HG03460 (cell line): ENCODE results near the gene RNASE4.
A peak's percentile ranks its signal among the peaks of the same experiment; 100 is the strongest.
"Not testable (repeated sequence)": the region's sequence is repeated elsewhere in the genome, so short reads cannot be mapped to it uniquely, and the experiment has no call there.

ENCODE experiments used
- ATAC-seq: cut with Tn5 transposase; IDR thresholded peaks from one replicate; pipeline ENCODE4 v1.9.1; 2021; ENCODE audit not compliant: unreplicated experiment

RNASE4 gene, protein sequence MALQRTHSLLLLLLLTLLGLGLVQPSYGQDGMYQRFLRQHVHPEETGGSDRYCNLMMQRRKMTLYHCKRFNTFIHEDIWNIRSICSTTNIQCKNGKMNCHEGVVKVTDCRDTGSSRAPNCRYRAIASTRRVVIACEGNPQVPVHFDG

DNA sequence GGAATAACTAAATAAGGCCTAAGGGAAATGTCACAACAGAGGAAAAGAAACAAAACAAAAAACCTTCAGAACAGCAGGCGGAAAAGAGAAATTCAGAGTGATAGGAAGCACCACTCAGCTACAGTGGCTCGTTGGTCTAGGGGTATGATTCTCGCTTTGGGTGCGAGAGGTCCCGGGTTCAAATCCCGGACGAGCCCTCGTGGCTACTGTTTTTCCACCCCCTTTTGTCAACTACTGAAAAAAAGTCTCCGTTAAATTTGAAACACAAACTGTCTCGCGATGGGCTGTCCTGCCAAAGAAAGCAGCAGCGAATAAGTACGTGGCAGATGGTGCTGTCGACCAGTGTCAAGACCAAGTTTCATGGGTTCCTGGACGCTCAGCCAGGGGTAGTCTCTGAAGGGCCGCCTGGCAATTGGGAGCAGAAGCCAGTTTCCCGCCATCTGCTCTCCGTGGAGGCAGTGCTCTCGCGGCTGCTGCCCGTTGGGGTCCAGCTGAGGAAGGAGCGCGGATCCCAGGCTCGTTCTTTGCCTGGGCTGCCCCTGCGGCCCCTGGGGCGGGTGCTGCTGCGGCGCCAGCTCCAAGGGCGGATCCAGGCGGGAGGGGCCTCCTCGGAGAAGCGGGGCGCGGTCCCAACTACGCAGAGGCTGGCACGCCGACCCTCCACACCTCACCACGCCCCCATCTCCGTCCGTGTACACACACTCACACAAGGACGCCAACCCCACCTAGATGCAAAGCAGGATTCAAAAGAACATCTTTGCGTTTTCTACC lies at the start of gene RNASE4:
Gene RNASE4, plus strand, starts transcription at position 670 of the 771 bp plus-strand sequence. CDS start 14,812 bp downstream, outside the sequence.
- ATAC-seq = peak; percentile 24

GRCh38 chr14:20641591-20641990 lies 42.8 kb upstream of the RNASE4 start, which contains the start of gene OR6S1:
OR6S1 (minus strand) TSS chr14:20641691; CDS start chr14:20641691, 0 bp downstream.
- ATAC-seq = no peak

- no peak for ATAC-seq
Measured at GRCh38 chr14:20642182-20642581, 42.2 kb upstream of the RNASE4 start.

DNA sequence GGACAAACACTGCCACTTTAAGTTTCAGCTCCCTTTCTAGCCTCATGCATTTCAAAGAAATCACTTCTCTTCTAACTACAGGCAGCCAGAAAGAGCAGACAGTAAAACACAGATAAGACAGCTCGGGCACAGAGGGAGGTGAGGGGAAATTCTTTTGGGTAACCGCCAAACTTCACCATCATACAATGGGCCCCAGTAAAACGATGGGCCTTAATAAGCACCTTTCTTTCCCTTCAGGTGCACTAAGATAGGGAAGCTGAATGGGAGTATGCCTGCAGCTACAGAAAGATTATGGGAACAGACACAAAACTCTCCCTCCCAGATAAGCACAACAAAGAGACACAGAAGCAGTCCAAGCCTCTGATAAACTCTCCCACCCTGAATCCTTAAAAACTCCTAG lies 41.6 kb upstream of the RNASE4 start:
- not testable (repeated sequence) for ATAC-seq

DNA sequence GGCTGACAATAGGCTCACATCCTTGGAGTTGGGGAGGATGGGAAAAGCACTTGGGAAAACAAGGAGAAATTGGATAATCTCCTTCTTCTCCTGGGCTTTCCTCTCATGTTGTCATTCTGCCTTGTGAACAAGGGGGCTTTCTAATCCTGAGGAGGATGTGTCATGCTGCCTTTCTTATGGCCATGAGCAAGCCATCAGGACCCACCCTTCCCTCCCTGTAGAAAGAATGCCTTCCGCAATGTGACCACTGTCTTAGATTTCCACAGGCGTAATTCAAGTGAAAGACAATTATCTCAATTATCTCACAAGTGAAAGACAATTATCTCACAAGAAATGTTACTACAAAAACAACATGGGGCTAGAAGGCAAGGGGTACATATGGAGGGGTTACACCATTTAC lies 39.8 kb upstream of the RNASE4 start:
- no peak for ATAC-seq

GRCh38 chr14:20645481-20645880 lies 38.9 kb upstream of the RNASE4 start:
- no peak for ATAC-seq

DNA sequence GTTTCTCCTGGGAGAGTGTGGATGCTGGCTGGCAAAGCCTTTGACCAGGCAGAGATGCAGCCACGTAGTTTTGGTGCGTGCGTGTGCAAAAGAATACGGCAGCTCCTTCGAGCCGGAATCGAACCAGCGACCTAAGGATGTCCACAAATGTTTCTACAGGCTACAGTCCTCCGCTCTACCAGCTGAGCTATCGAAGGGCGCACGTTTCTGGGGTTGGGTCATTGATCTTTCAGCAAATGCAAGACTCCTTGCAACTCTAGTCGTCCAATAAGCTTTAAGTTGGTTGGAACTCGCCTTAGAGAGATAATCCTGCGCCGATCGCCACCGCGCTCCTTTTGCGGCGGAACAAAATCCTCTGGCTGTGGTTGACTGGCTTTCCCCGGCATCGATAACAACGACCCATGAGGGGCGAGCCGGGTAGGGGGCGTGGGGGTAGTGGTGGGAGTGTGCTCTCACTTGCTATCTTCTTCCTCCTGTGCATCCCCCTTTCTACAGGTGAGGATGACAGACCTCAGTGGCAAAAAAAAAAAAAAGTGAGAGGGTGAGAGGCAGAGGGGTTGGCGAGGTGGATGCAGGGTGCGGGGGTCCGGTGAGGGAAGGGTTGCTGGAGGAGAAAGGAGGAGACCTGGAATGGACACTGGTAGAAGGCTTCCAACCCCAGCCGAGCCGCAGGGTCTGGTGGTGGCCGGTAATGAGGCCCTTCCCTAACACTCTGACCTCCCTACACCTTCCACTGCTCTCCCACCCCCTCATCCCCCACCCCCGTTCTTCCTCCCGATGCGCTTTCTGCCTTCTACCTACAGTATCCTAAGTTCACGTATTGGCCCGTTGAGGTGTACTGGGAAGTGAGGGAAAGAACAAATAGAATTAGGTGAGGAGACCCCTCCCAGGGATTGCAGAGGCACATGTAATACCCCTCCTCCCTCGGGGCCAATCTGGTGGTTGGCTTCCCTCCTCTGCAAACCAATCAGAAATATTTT lies 31.1 kb upstream of the RNASE4 start:
- ATAC-seq = no peak

DNA sequence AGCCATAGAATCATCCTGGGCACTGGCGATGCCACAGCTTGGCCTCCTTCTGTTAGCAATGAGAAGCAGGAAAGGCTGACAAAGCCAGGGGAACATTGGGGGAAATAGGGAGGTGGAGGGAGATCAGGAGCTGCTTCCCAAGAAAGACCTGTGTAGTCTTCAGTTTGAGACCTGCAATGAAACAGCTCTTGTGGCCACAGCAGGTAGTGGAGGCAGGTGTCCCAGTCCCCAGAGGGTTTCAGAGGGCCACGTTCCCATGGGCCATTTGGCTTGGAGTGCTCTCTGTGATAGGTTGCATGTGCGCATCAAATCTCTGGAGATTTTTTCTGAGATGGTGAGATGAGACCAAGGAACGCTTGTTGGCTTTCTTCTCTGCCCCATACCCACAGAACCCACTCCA lies 28.5 kb upstream of the RNASE4 start:
- ATAC-seq = no peak

- no peak for ATAC-seq
Measured at GRCh38 chr14:20656274-20656673, 28.1 kb upstream of the RNASE4 start.

- no peak for ATAC-seq
Measured at GRCh38 chr14:20657216-20658211, 26.8 kb upstream of the RNASE4 start.

- ATAC-seq = no peak
Measured at GRCh38 chr14:20658246-20658645, 26.1 kb upstream of the RNASE4 start.

GRCh38 chr14:20659336-20659735 lies 25.0 kb upstream of the RNASE4 start:
- ATAC-seq = no peak

DNA sequence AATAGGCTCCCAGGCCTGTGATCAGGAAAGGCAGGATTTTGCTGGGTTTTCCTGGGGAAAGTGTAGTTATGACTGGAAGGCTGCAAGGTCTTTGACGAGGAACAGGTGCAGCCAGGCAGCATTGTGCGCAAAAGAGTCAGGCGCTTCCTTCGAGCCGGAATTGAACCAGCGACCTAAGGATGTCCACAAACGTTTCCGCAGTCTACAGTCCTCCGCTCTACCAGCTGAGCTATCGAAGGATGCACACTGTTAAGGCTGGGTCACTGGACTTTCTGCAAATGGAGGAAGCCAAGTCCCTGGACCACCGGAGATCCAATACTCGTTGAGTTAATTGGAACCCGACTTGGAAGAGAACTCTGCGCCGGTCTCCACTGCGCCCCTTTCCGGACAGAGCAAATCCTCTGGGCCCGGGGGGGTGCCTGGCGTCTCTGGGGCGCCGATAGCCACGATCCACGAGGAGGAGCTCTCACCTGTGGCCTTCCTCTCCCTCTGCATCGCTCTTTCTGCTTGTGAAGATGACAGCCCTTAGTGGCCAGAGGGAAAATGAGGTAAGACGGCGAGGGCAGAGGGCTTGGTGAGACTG lies 24.5 kb upstream of the RNASE4 start:
- no peak for ATAC-seq

DNA sequence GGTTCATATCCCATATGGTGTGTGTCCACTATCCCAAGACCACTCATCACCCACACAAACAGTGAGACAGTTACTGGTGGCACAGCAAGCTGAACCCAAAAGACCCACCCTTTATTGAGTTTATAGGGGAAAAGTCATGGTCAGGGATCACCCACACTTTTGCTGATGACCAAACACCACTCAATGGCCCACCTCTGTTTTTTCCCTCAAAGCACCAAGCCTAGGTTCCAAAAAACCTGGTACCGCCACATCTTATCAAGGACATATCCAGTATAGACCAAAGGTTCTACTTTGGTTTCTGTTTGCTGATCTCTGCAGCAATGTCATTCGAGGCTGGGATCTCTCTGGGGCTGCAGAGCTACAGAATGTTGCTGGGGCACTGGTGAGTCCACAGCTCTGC lies 23.2 kb upstream of the RNASE4 start:
- no peak for ATAC-seq

- peak; percentile 59 for ATAC-seq
Measured at GRCh38 chr14:20662968-20663732, 21.2 kb upstream of the RNASE4 start.

GRCh38 chr14:20666400-20666961 lies 17.9 kb upstream of the RNASE4 start:
- ATAC-seq = not testable (repeated sequence)

DNA sequence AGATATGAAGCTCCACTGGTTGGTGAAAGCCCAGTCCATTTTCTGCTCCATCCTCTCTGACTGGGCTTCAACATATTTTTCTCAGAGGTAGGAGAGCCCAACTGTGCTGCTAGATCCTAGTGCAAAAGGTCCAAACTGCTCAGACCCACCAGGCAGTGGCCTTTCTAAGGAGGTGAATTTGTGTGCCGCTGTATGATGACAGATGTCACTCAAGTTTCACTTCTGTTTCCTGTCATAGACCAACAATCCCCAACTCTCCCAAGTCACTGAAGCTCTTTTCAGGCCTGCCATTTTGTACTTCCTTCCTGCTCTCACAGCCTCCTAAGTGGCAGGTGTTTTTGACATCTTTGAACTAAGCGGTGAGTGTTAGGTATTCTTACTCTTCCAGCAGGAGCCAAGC lies 16.4 kb upstream of the RNASE4 start:
- ATAC-seq = peak; percentile 73

GRCh38 chr14:20668969-20669368 lies 15.4 kb upstream of the RNASE4 start:
- ATAC-seq = no peak
